Amniotic stem cell (primary cell): ENCODE results near the gene FAM237A.

Experiments
- DNase-seq: peaks from one replicate; lab custom pipeline; 2025; lab: John Stamatoyannopoulos, UW

Gene FAM237A

GRCh38 chr2:206688990-206689389, 46.7 kb downstream of the FAM237A start:
- no peak for DNase-seq

- DNase-seq, result no peak
Measured at GRCh38 chr2:206692971-206693370, 50.7 kb downstream of the FAM237A start.

- peak; percentile 21 for DNase-seq
Measured at GRCh38 chr2:206693399-206694137, 51.3 kb downstream of the FAM237A start.

GRCh38 chr2:206696910-206697309, 54.6 kb downstream of the FAM237A start:
- no peak for DNase-seq

- DNase-seq, result no peak
Measured at GRCh38 chr2:206698811-206699210, 56.5 kb downstream of the FAM237A start.
